T-helper 2 cell (primary cell): Measurements from ENCODE around the gene KANSL1.
"Not testable (repeated sequence)": the region's sequence is repeated elsewhere in the genome, so short reads cannot be mapped to it uniquely, and the experiment has no call there.

ENCODE experiments used
- DNase-seq, 5 experiments: peaks; one replicate each; pipeline versions ENCODE4 v3.0.0 to v3.0.0-alpha.2; 2012 to 2022

The KANSL1 gene

DNA sequence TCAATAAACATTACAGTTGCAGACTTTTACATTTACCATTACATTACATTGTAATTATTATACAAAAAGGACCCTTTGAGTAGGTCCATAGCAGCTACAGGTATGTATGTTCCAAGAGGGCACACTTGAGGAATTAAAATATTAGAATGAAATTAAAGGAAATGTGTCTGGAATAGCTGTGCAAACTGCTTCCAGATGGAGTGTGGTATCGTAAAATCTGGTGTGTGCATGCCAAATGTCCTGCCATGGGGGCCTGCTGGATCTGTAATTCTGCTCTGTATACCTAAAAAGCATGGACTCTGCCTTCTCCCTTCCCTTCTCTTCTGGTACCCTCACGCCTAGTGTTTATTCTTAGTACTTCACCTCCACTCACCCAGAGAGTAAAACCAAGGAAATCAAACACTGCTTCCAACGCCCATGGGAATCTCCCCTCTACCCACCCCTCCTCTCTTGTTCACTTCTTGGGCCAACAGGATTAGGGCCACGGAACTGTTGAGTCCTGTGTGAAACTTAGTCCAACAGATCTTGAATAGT, 155.4 kb downstream of the KANSL1 start:
- DNase-seq = no peak

DNA sequence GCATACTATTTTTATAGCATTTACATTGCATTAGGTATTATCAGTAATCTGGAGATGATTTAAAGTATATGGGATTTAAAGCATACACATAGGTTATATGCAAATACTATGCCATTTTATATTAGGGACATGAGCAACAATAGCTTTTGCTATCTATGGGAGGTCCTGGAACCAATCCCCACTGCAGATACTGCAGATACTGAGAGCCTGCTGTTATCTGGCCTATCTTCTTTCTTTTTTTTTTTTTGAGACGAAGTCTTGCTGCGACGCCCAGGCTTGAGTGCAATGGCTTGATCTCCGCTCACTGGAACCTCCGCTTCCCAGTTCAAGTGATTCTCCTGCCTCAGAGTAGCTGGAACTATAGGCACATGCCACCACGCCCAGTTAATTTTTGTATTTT, 156.7 kb downstream of the KANSL1 start:
- no peak for DNase-seq

DNA sequence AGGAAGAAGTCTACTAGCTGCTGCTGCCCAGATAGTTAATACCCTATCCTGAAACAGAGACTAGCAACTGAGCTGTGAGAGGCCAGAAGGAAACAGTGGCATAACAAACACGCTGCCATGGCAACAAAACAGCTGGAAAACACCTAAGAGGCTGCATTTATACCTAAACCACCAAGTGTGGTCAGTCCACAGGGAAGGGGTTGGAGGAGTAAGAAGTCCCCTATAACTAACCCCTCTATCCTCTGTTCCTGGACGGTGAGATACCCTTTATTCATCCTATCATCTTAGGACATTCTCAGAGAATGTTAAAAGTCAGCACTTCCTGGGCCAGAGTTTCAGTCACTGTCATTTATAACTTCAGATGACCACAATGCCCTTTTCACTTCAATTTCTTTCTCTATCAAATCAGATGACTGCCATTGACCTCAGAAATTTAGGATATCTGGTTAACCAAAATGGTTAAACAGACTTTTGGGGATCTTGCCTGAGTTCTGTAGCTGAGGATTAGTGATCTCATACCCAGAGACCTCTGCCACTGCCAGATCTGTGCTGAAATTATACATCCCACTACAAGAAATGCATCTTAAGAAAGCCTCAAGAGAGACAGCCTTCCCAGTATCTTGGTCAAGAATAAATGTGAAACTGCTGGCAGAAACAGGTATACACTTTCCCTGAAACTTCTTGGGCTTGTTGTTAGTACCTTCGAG, 158.0 kb downstream of the KANSL1 start:
- peak in 2 of 5 experiments; percentile 23 to 34 for DNase-seq

DNA sequence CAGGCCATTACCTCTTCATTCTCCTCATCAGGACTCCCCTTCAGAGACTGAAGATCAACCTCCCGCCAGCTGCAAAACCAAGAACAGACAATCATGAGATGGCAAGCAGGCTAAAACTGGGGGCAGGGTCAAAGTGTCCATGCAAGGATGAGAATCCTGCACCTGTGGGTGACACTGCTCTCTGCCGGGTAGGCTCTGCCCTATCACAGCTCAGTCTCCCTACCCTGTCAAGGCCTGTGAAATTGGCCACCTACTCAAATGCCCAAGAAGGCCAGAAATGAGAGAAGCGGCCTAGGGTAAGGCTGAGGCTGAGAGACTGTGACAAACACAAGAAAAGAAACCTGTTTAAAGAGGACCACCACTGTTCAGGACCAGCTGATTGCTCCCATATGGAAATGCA, 159.8 kb downstream of the KANSL1 start:
- no peak for DNase-seq

DNA sequence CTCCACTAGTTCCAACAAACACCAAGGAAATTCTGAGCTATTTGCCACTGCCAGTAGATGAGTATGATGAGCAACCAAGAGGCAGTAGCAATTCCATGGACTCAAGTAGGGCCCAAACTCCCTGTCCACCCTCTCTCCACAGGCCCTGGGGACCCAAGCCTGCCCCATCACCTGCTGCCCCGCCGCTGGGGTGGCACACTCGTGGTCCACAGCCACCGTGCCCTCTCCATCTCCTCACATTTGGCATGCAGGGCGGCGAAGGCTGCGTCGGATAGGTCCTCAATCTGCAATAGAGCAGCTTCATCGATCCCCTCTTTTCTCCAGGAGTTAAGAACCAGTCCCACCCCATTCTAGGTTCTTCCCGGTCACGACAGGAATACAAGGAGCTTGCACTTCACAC, 160.3 kb downstream of the KANSL1 start:
- DNase-seq = no peak

DNA sequence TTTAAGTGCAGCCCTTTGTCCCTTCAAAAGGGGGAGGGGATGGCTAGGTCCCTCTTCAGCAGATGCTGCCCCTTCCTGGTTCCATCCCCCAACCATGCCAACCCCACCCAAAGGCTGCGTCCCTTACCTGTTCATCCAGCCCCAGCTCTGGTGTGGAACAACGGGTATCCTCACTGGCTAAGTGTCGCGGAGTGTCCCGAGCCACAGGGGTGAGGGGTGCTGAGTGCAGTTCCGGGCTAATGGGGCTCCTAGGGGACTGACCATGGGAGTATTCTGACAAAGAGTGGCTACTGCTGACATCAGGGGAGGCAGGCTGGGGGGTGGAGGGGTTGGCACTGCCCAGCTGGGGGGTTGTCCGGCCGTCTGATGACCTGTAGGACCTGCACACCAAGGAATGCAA, 161.3 kb downstream of the KANSL1 start:
- DNase-seq = no peak

DNA sequence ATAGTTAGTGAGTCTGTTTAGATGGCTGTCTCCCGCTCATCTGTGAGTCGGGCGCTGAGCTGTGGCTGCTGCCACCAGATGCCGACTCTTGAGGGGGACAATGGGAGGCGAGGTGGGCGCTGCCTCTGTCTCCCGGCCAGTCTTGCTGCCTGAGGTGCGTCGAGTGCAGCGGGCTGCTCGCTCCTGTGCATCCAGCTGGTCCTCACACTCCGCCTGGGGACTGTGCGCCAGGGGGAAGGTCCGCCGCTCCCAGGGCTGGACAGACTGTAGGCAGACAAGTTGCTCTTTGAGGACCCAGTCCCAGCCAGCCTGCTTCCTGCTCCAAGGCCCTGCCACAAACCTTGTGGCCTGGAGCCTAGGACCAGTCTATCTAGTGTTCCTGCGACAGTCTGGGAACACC, 161.8 kb downstream of the KANSL1 start:
- DNase-seq = no peak

DNA sequence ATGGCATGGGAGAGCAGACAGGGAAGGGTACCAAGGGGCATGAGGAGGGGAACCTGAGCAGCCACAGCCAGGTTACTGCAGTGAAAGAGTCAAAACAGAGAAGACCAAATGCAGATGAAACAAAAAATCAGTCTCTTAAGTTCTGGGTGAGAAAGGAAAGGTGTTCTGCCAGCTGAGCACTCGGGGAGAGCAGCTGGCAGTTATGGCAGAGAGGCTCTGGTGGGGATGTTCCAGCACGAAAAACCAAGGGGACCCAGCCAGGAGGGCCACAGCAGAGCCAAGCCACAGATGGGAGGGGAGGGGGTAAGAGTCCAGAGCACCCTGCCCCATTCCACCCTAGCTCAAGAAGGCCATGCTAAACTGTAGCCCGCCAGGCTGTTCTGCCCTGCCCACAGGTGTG, 162.5 kb downstream of the KANSL1 start:
- no peak for DNase-seq

DNA sequence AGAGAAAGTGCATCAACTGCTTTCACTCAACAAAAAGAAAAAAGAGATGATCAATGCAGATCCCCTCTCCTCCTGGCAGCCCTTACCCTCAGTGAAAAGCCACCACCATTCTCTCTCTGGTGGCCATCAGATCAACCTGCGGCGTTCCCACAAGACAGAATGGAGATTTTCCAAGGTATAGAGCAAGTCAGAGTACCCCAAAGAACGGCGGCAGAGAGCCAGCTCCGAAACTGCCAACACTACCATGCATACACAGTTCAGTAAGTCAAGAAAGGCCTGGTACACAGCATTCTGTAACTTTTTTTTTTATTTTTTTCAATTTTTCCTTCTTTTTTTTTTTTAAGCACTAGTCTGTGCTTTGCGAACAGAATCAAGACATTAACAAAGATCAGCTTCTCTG, 163.6 kb downstream of the KANSL1 start:
- no peak for DNase-seq

DNA sequence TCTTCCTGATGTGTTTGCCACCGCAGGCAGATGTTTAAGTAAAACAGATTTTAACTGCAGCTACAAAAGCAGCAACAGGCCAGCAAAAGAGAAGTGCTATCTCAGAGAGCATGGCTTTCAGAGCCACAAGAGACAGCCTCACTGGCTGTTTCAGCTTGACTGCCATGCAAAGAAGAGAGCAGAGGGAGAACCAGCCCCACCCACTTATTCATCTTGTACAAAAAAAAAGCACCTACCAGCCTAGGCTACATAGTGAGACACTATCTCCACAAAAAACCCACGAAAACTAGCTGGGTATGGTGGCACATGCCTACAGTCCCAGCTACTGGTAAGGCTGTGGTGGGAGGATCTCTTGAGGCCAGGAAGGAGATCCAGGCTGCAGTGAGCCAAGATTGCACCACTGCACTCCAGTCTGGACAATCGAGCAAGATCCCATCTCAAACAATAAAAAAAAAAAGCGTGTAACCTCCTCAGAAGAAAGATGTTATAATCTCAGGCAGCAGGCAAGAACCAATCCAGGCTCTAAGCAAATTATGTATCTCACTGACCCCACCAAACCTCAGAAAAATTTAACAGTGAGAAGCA, 164.2 kb downstream of the KANSL1 start:
- DNase-seq = peak in 1 of 5 experiments; percentile 82

DNA sequence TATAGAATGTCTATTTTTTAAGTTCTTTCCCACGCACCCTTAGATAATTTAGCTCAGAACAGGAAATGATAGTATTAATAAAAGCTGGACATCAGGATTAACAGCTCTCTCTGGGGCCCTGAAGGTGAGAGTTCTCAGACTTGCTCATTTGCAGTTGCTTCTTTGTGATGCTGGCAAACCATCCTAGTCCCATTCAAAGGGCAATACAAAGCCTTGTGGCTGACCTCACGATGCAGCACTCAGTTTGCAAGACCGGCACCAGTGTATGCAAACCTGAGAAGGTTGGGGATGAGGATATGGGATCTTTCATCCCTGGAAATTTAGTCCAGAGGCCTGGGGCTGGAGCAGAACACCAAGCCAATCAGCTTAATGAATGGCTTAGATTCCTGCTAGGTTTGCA, 164.9 kb downstream of the KANSL1 start:
- DNase-seq = no peak

DNA sequence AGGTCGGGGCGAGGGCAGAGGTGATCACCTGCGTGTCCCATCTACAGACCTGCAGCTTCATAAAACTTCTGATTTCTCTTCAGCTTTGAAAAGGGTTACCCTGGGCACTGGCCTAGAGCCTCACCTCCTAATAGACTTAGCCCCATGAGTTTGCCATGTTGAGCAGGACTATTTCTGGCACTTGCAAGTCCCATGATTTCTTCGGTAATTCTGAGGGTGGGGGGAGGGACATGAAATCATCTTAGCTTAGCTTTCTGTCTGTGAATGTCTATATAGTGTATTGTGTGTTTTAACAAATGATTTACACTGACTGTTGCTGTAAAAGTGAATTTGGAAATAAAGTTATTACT, 165.3 kb downstream of the KANSL1 start:
- no peak for DNase-seq

DNA sequence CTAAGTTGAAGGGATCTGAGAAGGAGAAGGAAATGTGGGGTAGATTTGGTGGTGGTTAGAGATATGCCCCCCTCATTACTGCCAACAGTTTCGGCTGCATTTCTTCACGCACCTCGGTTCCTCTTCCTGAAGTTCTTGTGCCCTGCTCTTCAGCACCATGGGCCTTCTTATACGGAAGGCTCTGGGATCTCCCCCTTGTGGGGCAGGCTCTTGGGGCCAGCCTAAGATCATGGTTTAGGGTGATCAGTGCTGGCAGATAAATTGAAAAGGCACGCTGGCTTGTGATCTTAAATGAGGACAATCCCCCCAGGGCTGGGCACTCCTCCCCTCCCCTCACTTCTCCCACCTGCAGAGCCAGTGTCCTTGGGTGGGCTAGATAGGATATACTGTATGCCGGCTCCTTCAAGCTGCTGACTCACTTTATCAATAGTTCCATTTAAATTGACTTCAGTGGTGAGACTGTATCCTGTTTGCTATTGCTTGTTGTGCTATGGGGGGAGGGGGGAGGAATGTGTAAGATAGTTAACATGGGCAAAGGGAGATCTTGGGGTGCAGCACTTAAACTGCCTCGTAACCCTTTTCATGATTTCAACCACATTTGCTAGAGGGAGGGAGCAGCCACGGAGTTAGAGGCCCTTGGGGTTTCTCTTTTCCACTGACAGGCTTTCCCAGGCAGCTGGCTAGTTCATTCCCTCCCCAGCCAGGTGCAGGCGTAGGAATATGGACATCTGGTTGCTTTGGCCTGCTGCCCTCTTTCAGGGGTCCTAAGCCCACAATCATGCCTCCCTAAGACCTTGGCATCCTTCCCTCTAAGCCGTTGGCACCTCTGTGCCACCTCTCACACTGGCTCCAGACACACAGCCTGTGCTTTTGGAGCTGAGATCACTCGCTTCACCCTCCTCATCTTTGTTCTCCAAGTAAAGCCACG, 165.9 kb downstream of the KANSL1 start:
- peak in 1 of 5 experiments; percentile 84 for DNase-seq

DNA sequence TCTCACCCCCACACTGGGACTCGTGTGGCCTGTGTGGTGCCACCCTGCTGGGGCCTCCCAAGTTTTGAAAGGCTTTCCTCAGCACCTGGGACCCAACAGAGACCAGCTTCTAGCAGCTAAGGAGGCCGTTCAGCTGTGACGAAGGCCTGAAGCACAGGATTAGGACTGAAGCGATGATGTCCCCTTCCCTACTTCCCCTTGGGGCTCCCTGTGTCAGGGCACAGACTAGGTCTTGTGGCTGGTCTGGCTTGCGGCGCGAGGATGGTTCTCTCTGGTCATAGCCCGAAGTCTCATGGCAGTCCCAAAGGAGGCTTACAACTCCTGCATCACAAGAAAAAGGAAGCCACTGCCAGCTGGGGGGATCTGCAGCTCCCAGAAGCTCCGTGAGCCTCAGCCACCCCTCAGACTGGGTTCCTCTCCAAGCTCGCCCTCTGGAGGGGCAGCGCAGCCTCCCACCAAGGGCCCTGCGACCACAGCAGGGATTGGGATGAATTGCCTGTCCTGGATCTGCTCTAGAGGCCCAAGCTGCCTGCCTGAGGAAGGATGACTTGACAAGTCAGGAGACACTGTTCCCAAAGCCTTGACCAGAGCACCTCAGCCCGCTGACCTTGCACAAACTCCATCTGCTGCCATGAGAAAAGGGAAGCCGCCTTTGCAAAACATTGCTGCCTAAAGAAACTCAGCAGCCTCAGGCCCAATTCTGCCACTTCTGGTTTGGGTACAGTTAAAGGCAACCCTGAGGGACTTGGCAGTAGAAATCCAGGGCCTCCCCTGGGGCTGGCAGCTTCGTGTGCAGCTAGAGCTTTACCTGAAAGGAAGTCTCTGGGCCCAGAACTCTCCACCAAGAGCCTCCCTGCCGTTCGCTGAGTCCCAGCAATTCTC, 166.8 kb downstream of the KANSL1 start:
- no peak for DNase-seq

DNA sequence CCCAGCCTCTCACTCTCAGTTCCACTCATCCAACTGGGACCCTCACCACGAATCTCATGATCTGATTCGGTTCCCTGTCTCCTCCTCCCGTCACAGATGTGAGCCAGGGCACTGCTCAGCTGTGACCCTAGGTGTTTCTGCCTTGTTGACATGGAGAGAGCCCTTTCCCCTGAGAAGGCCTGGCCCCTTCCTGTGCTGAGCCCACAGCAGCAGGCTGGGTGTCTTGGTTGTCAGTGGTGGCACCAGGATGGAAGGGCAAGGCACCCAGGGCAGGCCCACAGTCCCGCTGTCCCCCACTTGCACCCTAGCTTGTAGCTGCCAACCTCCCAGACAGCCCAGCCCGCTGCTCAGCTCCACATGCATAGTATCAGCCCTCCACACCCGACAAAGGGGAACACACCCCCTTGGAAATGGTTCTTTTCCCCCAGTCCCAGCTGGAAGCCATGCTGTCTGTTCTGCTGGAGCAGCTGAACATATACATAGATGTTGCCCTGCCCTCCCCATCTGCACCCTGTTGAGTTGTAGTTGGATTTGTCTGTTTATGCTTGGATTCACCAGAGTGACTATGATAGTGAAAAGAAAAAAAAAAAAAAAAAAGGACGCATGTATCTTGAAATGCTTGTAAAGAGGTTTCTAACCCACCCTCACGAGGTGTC, 167.6 kb downstream of the KANSL1 start:
- DNase-seq = peak in 1 of 5 experiments; percentile 33

DNA sequence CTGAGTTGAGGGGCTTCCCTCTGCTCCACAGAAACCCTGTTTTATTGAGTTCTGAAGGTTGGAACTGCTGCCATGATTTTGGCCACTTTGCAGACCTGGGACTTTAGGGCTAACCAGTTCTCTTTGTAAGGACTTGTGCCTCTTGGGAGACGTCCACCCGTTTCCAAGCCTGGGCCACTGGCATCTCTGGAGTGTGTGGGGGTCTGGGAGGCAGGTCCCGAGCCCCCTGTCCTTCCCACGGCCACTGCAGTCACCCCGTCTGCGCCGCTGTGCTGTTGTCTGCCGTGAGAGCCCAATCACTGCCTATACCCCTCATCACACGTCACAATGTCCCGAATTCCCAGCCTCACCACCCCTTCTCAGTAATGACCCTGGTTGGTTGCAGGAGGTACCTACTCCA, 168.2 kb downstream of the KANSL1 start:
- no peak for DNase-seq

DNA sequence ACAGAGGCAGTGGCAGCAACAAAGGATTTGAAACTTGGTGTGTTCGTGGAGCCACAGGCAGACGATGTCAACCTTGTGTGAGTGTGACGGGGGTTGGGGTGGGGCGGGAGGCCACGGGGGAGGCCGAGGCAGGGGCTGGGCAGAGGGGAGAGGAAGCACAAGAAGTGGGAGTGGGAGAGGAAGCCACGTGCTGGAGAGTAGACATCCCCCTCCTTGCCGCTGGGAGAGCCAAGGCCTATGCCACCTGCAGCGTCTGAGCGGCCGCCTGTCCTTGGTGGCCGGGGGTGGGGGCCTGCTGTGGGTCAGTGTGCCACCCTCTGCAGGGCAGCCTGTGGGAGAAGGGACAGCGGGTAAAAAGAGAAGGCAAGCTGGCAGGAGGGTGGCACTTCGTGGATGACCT, 168.6 kb downstream of the KANSL1 start:
- no peak for DNase-seq

DNA sequence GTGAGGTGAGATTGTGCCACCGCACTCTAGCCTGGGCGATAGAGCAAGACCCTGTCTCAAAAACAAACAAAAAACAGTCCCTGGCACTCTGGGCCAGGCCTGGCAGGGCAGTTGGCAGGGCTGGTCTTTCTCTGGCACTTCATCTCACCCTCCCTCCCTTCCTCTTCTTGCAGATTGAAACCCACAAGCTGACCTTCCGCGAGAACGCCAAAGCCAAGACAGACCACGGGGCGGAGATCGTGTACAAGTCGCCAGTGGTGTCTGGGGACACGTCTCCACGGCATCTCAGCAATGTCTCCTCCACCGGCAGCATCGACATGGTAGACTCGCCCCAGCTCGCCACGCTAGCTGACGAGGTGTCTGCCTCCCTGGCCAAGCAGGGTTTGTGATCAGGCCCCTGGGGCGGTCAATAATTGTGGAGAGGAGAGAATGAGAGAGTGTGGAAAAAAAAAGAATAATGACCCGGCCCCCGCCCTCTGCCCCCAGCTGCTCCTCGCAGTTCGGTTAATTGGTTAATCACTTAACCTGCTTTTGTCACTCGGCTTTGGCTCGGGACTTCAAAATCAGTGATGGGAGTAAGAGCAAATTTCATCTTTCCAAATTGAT, 169.3 kb downstream of the KANSL1 start:
- no peak for DNase-seq

DNA sequence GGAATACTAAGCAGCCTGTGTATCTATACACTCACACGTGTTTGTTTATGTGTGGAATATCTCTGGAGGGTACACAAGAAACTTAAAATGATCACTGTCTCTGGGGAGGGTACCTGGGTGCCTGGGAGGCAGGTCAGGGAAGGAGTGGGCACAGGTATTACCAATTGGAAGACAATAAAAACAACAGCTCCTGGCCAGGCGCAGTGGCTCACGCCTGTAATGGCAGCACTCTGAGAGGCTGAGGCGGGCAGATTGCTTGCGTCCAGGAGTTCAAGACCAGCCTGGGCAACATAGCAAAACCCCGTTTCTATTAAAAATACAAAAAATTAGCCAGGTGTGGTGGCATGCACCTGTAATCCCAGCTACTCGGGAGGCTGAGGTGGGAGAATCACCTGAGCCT, 169.9 kb downstream of the KANSL1 start:
- not testable (repeated sequence) for DNase-seq

DNA sequence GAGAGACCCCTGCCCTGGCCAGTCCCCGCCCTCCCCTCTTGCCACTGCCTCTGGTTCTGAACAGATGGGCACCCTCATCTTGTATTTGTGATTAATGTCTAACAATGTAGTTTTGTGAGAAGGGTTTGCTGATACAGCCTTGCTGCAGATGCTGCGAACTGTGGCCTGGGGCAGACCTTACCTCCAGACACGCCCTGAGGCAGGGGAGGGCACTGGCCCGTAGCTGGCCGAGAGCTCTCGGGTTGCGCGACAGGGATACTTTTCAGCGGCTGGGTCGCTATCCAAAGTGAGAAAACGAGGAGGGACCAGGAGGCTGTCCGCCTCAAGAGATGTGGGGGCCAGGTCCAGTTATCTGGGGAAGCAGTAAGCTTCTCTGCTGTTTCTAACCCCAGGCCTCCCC, 172.2 kb downstream of the KANSL1 start:
- DNase-seq = no peak

DNA sequence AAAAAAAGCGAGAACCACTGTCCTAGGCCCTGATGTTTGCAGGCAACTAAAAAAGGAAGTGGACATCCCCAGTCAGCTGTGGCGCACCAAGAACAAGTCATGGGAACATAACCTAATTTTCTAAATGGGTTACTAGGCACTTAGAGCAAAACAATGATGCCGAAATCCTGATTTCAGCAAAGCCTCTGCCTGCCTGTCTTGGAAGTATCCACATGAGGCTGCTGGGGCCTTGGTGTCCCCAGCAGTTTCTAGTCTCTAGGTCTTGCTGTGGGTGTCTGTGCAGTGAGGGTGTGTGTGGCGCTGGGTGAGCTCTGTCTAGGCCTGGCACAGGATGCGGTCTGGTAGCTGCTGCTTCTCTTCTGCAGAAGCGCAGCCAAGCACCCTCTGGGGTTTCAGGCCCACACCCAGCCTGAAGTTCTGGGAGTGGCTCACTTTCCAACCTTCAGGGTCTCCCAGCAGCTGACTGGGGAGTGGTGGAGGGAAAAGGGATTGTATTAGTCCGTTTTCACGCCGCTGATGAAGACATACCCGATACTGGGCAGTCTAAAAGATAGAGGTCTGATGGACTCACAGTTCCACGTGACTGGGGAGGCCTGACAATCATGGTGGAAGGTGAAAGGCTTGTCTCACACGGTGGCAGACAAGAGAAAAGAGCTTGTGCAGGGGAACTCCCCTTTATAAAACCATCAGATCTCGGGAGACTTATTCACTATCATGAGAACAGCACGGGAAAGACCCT, 173.0 kb downstream of the KANSL1 start:
- peak in 4 of 5 experiments; percentile 13 to 98 (median 56) for DNase-seq
